Effector memory CD4-positive, alpha-beta T cell (primary cell): ENCODE results near the gene PALLD.

ENCODE experiments used
- DNase-seq, 3 donors: peaks; one replicate each; pipeline ENCODE4 v3.0.0-alpha.2; 2020
- H3K27ac ChIP-seq: 2 replicates; pipeline ENCODE4 v1.7.0; 2013; ENCODE audit warnings: mild to moderate bottlenecking, low read length, moderate library complexity; ENCODE audit not compliant: insufficient read depth, poor library complexity, severe bottlenecking
- H3K27me3 ChIP-seq: replicated peaks from 2 replicates; pipeline ENCODE4 v1.7.0; 2013; ENCODE audit warnings: mild to moderate bottlenecking, low read length; ENCODE audit not compliant: insufficient read depth, control insufficient read depth, poor library complexity, severe bottlenecking
- H3K36me3 ChIP-seq: 2 replicates; pipeline ENCODE4 v1.7.0; 2013; ENCODE audit warnings: mild to moderate bottlenecking, low read length, moderate library complexity; ENCODE audit not compliant: control insufficient read depth, insufficient read depth
- H3K4me1 ChIP-seq: 2 replicates; pipeline ENCODE4 v1.7.0; 2013; ENCODE audit warnings: low read length, mild to moderate bottlenecking; ENCODE audit not compliant: control insufficient read depth, insufficient read depth, poor library complexity, severe bottlenecking
- H3K4me3 ChIP-seq: 2 replicates; pipeline ENCODE4 v1.7.0; 2013; ENCODE audit warnings: low read length, low read depth, mild to moderate bottlenecking; ENCODE audit not compliant: insufficient read depth, poor library complexity, severe bottlenecking
- H3K9me3 ChIP-seq: 2 replicates; pipeline ENCODE4 v1.7.0; 2013; ENCODE audit warnings: mild to moderate bottlenecking, low read length, moderate library complexity; ENCODE audit not compliant: control insufficient read depth

The PALLD gene

GRCh38 chr4:168600796-168601583 is 104.1 kb downstream of the PALLD start:
- H3K4me3 ChIP-seq, result no peak overlapping the region

GRCh38 chr4:168601899-168602298 is 105.0 kb downstream of the PALLD start:
- no peak for DNase-seq
- no peaks in the 10 kb centered on the region for H3K36me3 ChIP-seq
- H3K4me3 ChIP-seq, result no peak overlapping the region
- H3K27ac ChIP-seq, result no peak overlapping the region
- H3K4me1 ChIP-seq, result no peaks in the 10 kb centered on the region
- H3K9me3 ChIP-seq, result no peaks in the 10 kb centered on the region
- no peaks in the 10 kb centered on the region for H3K27me3 ChIP-seq

More at GRCh38 chr4:168600796-168601583, 104.1 kb downstream of the PALLD start:
- no peak for DNase-seq
- H3K4me1 ChIP-seq, result no peaks in the 10 kb centered on the region
- H3K27me3 ChIP-seq, result no peaks in the 10 kb centered on the region
- no peak overlapping the region for H3K27ac ChIP-seq
- no peaks in the 10 kb centered on the region for H3K36me3 ChIP-seq
- H3K9me3 ChIP-seq, result no peaks in the 10 kb centered on the region

- Histone ChIP-seq H3K27me3 (no peaks in the 10 kb centered on the region), H3K36me3 (no peaks in the 10 kb centered on the region), H3K9me3 (no peaks in the 10 kb centered on the region), H3K27ac (no peak overlapping the region), H3K4me1 (no peaks in the 10 kb centered on the region), H3K4me3 (no peak overlapping the region)
- no peak for DNase-seq
Measured at GRCh38 chr4:168604496-168605373, 107.9 kb downstream of the PALLD start.

- no peak for DNase-seq
- Histone ChIP-seq H3K27me3 (no peaks in the 10 kb centered on the region), H3K4me3 (no peak overlapping the region), H3K9me3 (no peaks in the 10 kb centered on the region), H3K4me1 (no peaks in the 10 kb centered on the region), H3K27ac (no peak overlapping the region), H3K36me3 (no peaks in the 10 kb centered on the region)
Measured at GRCh38 chr4:168605411-168605810, 108.6 kb downstream of the PALLD start.

GRCh38 chr4:168607215-168607614 is 110.4 kb downstream of the PALLD start:
- Histone ChIP-seq H3K27ac (no peak overlapping the region), H3K27me3 (no peaks in the 10 kb centered on the region), H3K36me3 (no peaks in the 10 kb centered on the region), H3K4me3 (no peak overlapping the region), H3K9me3 (no peaks in the 10 kb centered on the region), H3K4me1 (no peaks in the 10 kb centered on the region)
- no peak for DNase-seq

- H3K4me1 ChIP-seq, result no peaks in the 10 kb centered on the region
- H3K9me3 ChIP-seq, result no peaks in the 10 kb centered on the region
- H3K36me3 ChIP-seq, result no peaks in the 10 kb centered on the region
- H3K27ac ChIP-seq, result no peak overlapping the region
- H3K27me3 ChIP-seq, result no peaks in the 10 kb centered on the region
- no peak overlapping the region for H3K4me3 ChIP-seq
- DNase-seq, result no peak
Measured at GRCh38 chr4:168608771-168609170, 111.9 kb downstream of the PALLD start.

GRCh38 chr4:168609369-168609768 is 112.5 kb downstream of the PALLD start:
- Histone ChIP-seq H3K4me3 (no peak overlapping the region), H3K9me3 (no peaks in the 10 kb centered on the region), H3K36me3 (no peaks in the 10 kb centered on the region), H3K4me1 (no peaks in the 10 kb centered on the region), H3K27me3 (no peaks in the 10 kb centered on the region), H3K27ac (no peak overlapping the region)
- DNase-seq, result no peak

- H3K27ac ChIP-seq, result no peak overlapping the region
Measured at GRCh38 chr4:168610911-168611530, 114.2 kb downstream of the PALLD start.

GRCh38 chr4:168612450-168613135 is 115.7 kb downstream of the PALLD start:
- H3K9me3 ChIP-seq, result no peaks in the 10 kb centered on the region
- H3K4me1 ChIP-seq, result no peaks in the 10 kb centered on the region
- no peaks in the 10 kb centered on the region for H3K36me3 ChIP-seq
- H3K4me3 ChIP-seq, result no peak overlapping the region
- no peaks in the 10 kb centered on the region for H3K27me3 ChIP-seq
- no peak overlapping the region for H3K27ac ChIP-seq
- DNase-seq, result no peak

More at GRCh38 chr4:168610911-168611530, 114.2 kb downstream of the PALLD start:
- Histone ChIP-seq H3K27me3 (no peaks in the 10 kb centered on the region), H3K36me3 (no peaks in the 10 kb centered on the region), H3K9me3 (no peaks in the 10 kb centered on the region), H3K4me3 (no peak overlapping the region), H3K4me1 (no peaks in the 10 kb centered on the region)
- no peak for DNase-seq
